Measurements from ENCODE around the gene VCX3B. TPM values are rescaled to one million over a fixed set of nuclear protein-coding genes. Genes with fewer than 3 reads are reported as not detected.
"Not testable (repeated sequence)": the region's sequence is repeated elsewhere in the genome, so short reads cannot be mapped to it uniquely, and the experiment has no call there.

The VCX3B gene
- not detected for total RNA-seq

GRCh38 chrX:8464530-8464929 is at the start of gene VCX3B:
TSS of gene VCX3B (plus strand) at chrX:8464830. CDS start at chrX:8465451, 621 bp downstream.
- ATAC-seq; DNase-seq (ENCODE audit: low spot score); intact Hi-C loops (cut with DNase I): not testable (repeated sequence)

GRCh38 chrX:8418301-8418700 is 46.3 kb upstream of the VCX3B start:
- ATAC-seq, result no peak
- DNase-seq (ENCODE audit: low spot score), result no peak
- intact Hi-C loops (cut with DNase I), result no loop called here

DNA sequence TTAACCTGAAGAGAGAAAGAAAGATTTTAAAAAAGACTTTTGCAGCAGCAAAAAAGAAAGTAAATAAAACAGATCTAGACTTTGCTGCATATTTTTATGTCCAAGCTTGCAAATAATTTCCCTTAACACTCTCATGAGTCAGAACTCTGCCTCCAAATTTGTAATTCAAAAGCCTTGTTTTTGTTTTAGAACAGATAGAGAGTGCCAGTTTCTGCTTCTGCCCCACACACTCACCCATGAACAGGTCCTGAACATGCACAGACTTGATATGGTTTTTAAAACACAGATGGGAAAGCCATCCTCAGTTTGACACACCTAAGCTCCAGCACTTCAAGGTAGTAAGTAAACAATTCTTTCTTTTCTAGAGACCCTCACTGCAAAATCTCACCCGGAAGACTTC is 39.7 kb upstream of the VCX3B start:
- DNase-seq (ENCODE audit: low spot score) (no peak), ATAC-seq (no peak)
- intact Hi-C loops (cut with DNase I), result no loop called here

- ATAC-seq (no peak), DNase-seq (ENCODE audit: low spot score) (no peak)
- intact Hi-C loops (cut with DNase I), result no loop called here
Measured at GRCh38 chrX:8429692-8430249, 34.9 kb upstream of the VCX3B start.

- ATAC-seq, result no peak
- no peak for DNase-seq (ENCODE audit: low spot score)
- intact Hi-C loops (cut with DNase I), result no loop called here
Measured at GRCh38 chrX:8430444-8430843, 34.2 kb upstream of the VCX3B start.

DNA sequence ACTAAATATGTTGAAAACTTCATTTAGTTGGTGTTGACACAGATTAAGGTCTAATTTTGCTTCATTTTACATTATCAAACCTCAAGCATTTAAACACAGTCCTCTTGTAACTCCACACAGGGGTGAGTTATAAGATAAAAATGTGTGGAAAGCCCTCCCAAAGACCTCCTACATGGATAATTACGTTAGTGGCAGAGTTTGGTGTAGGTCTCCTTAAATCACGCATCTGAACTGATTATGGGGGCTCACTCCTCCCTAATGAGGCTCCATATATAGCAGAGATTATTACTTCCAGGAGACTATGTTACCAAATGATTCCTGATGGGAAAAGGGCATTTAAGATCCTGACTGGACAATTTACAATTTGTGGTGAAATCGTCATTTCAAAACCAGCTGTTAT is 32.2 kb upstream of the VCX3B start:
- DNase-seq (ENCODE audit: low spot score), result no peak
- intact Hi-C loops (cut with DNase I), result no loop called here
- ATAC-seq, result no peak

DNA sequence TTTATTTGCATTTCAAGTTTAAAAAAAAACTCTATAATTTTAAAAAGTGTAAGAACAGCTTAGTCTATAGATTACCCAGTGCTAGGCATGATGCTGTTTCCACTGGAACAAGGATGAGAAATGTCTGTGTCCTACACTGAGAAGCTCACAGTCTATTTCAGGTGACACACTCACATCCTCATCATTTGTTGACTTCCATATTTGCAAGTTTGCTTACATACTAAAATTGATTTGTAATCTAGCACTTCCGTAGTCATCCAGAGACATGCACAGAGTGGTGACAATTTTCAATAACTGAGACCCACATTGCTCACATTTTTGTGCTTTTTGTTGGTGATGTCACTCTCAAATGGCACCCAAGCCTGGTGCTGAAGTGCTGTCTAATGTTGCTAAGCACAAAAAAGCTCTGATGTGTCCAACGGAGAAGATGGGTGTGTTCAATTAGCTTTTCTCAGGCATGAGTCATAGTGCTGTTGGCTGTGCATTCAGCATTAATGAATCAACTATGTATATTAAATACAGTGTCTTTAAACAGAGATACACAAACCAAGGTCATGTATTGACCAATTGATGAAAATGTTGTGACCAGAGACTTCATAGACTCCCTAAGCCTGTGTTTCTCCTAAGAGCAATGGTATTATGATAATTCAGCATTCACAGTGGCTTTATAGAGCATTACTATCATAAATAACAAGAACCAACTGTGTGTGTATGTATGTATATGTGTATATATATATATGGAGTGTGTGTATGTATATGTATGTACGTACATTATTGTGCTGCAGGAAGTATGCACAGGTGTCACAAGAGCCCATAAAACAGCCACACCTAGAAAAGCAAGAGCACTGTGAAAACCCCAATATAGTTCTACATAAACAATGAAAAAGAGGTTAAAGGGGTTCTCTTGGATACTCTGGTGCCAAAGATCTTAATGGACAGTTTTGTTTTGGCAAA is 31.2 kb upstream of the VCX3B start:
- intact Hi-C loops (cut with DNase I), result no loop called here
- no peak for DNase-seq (ENCODE audit: low spot score)
- no peak for ATAC-seq

DNA sequence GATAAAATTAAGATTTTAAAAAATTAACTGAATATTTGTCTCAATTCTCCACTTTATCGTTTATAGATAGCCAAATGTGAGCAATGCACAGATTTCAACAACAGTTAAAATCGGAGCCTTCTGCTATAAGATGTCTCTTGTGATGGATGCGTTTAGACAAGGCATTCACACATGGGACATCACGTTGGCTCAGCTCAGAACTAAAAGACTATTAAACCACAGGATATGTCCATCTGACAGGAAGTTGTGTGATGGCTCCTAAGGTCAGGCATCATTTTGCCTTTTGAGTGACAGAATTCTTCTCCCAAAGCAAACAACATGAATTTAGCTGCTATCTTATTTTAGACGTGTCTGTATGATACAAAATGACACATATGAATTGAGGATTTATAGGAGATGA is 17.3 kb upstream of the VCX3B start:
- ATAC-seq (no peak), DNase-seq (ENCODE audit: low spot score) (no peak)
- intact Hi-C loops (cut with DNase I), result no loop called here

- DNase-seq (ENCODE audit: low spot score); ATAC-seq; intact Hi-C loops (cut with DNase I): not testable (repeated sequence)
Measured at GRCh38 chrX:8452343-8452742, 12.3 kb upstream of the VCX3B start.

DNA sequence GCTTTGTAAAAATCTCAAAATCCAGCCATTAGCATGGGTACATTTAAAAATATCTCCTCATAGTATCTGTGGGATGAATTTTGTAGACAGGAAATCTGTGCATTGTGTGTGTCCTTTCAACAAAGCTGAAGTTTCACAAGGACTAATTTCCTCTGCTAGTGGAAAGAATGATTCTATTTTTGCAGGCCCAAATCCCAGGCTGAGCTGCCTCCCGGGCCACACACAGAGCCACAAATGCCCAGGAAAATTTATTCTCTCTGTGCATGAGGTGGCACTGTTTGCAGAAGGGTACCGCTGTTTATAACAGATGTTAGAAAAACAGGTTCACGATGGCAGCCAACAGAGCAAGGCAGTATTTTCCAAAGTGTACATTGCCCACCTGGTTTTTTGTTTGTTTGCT is 11.0 kb upstream of the VCX3B start:
- ATAC-seq, result peak; percentile 45
- intact Hi-C loops (cut with DNase I), result no loop called here
- no peak for DNase-seq (ENCODE audit: low spot score)

DNA sequence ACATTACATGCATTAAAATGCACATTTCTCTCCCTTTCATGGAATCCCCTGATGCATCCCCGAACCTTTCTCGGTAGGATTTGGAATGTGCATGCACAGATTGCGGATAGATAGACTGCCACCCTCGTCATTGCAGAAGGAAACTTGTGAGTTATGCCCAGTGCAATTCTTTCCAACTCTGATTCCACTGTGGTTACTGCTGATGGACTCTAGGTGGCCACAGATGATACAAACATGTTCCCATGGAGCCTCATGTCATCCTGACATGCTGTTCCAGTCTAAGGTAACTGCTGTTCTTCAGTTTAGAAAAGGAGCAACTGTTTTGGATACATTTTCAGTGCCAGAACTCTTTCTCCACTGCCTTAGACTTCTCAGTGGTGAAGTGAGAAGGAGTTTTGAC is 9.1 kb upstream of the VCX3B start:
- no peak for DNase-seq (ENCODE audit: low spot score)
- intact Hi-C loops (cut with DNase I), result no loop called here
- no peak for ATAC-seq

- intact Hi-C loops (cut with DNase I), result no loop called here
- no peak for ATAC-seq
- no peak for DNase-seq (ENCODE audit: low spot score)
Measured at GRCh38 chrX:8462488-8462887, 2.1 kb upstream of the VCX3B start.

GRCh38 chrX:8484360-8484949 is 19.8 kb downstream of the VCX3B start:
- ATAC-seq (no peak), DNase-seq (ENCODE audit: low spot score) (no peak)
- intact Hi-C loops (cut with DNase I), result no loop called here

- DNase-seq (ENCODE audit: low spot score); intact Hi-C loops (cut with DNase I); ATAC-seq: not testable (repeated sequence)
Measured at GRCh38 chrX:8495036-8495435, 30.4 kb downstream of the VCX3B start.

- intact Hi-C loops (cut with DNase I), result no loop called here
- no peak for DNase-seq (ENCODE audit: low spot score)
- ATAC-seq, result no peak
Measured at GRCh38 chrX:8500203-8500602, 35.6 kb downstream of the VCX3B start.

GRCh38 chrX:8502101-8502500 is 37.5 kb downstream of the VCX3B start:
- DNase-seq (ENCODE audit: low spot score); ATAC-seq; intact Hi-C loops (cut with DNase I): not testable (repeated sequence)

DNA sequence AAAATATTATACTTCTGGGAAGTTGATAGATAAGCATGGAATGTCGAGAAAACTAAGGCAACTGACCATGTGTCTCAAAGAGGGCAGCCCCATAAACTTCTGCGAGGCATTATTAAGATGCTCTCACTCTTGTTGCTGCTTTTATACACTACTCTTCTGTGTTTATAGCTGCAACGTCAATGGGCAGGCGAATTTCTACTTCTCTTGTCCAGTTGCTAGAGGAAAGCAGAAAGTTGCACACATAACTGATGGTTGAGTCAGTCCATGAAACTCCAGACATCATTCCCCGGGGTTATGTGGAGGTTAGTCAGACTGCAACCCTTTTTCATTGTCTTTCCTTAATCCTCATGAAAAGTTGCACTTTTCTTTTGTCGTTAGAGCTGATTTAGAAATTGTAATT is 39.8 kb downstream of the VCX3B start:
- no peak for DNase-seq (ENCODE audit: low spot score)
- intact Hi-C loops (cut with DNase I), result no loop called here
- ATAC-seq, result no peak

All from sciatic nerve (tissue), 2 donors.